Measurements from ENCODE around the gene FAM193B.

The FAM193B gene

GRCh38 chr5:177502886-177503285, 51.5 kb downstream of the FAM193B start:
- no peak for FAIRE-seq
- TF ChIP-seq POLR2AphosphoS5 (IDR thresholded peaks at IDR 0.05; ENCODE audit: low read depth, low read length) = no peak
- TF ChIP-seq TAF1 (IDR thresholded peaks at IDR 0.05; ENCODE audit: borderline replicate concordance, low read depth, low read length) = no peak
- no peak for TF ChIP-seq POLR2A (IDR thresholded peaks at IDR 0.05; ENCODE audit: low read depth, low read length)
- DNase-seq (ENCODE audit: insufficient read length) = no peak

DNA sequence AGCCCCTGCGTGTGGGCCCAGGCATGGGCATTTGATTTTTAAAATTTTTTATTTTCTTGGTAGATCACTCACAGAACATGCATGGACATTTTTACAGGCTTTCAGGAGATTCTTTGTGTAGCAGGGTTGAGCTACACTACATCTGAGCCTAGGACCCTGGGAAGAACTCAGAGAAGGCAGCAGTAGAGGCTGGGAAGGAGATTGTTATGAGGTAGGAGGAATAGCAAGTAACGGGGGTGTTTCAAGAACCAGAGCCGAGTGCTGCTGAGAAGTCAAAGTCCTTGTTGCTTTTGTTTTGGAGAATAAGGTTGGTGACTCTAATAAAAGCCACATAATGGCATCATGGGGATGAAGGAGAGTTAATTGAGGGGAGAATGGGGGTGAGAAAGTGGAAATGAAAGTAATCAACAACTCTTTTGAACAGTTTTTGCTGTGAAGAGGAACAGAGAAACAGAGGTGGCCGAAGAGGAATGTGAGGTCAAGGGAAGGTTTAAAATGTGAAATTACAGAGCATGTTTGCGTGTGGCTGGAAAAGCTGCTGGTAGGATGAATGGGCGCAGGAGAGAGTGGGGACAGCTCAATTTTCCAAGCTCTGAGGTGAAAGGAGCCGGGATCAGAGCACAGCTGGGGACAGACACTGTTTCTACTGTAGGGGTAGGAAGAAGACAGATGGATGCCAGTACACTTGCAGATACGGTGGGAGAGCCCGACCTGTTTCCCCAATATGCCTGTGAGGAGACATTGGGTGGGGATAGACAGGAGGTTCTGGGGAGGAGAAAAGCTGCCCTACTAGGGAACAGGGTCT, 52.3 kb downstream of the FAM193B start:
- no peak for TF ChIP-seq POLR2A (IDR thresholded peaks at IDR 0.05; ENCODE audit: low read depth, low read length)
- no peak for TF ChIP-seq TAF1 (IDR thresholded peaks at IDR 0.05; ENCODE audit: borderline replicate concordance, low read depth, low read length)
- no peak for TF ChIP-seq POLR2AphosphoS5 (IDR thresholded peaks at IDR 0.05; ENCODE audit: low read depth, low read length)
- FAIRE-seq (peak; percentile 76), DNase-seq (ENCODE audit: insufficient read length) (no peak)

DNA sequence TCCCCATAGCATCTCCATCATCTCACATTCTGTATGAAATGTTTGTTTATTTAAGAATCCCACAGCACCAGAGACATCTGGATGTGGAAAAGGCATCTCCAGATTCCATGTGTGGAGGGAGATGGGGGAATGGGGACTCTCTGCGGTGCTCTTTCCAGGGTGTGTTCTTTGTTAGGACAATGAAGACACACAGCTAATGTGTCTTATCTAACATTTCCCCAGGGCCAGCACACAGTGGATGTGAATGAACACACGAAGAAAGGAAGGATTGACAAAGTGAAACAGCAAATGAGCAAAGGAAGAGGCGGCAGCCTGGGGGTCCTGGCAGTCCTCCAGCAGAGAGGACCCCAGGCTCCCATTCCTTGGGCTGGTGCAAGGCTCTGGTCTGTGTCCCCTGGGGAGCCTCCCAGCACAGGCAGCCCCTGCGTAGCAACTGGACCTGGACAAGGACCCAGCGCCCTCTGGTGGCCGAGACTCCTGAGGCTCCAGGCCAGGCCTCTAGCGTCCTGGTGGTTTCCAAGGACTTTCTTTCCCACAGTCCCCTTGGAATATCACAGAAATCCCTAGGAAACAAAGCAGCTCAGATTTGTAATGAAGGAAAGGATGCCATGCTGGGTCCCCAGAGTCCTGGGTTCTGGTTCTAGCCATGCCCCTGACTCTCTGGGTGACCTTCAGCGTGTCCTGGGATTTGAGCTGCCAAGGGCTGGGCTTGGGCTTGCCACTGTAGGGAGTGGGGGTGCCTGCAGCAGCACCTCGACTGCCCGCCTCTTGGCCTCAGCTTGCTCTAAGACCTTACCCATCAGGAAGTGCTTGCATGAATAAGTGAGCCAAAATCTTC, 53.5 kb downstream of the FAM193B start:
- peak; percentile 89 for FAIRE-seq

GRCh38 chr5:177499842-177500241, 54.5 kb downstream of the FAM193B start:
- TF ChIP-seq TAF1 (IDR thresholded peaks at IDR 0.05; ENCODE audit: borderline replicate concordance, low read depth, low read length) (no peak), POLR2AphosphoS5 (IDR thresholded peaks at IDR 0.05; ENCODE audit: low read depth, low read length) (no peak), POLR2A (IDR thresholded peaks at IDR 0.05; ENCODE audit: low read depth, low read length) (no peak)
- DNase-seq (ENCODE audit: insufficient read length) (no peak), FAIRE-seq (no peak)

More for the DNA sequence above, 53.5 kb downstream of the FAM193B start:
- DNase-seq (ENCODE audit: insufficient read length) = peak; percentile 72
- TF ChIP-seq POLR2AphosphoS5 (IDR thresholded peaks at IDR 0.05; ENCODE audit: low read depth, low read length) (no peak), TAF1 (IDR thresholded peaks at IDR 0.05; ENCODE audit: borderline replicate concordance, low read depth, low read length) (no peak), POLR2A (IDR thresholded peaks at IDR 0.05; ENCODE audit: low read depth, low read length) (no peak)

- DNase-seq (ENCODE audit: insufficient read length) (no peak), FAIRE-seq (no peak)
- TF ChIP-seq TAF1 (IDR thresholded peaks at IDR 0.05; ENCODE audit: borderline replicate concordance, low read depth, low read length) = no peak
- TF ChIP-seq POLR2AphosphoS5 (IDR thresholded peaks at IDR 0.05; ENCODE audit: low read depth, low read length) = no peak
- TF ChIP-seq POLR2A (IDR thresholded peaks at IDR 0.05; ENCODE audit: low read depth, low read length) = no peak
These were observed 56.2 kb downstream of the FAM193B start for GRCh38 chr5:177498013-177498787.

GRCh38 chr5:177497292-177498012, 56.9 kb downstream of the FAM193B start, which contains the start of gene PDLIM7:
PDLIM7 (minus strand) TSS chr5:177497604; CDS start chr5:177496512, 1,092 bp downstream.
- peak; percentile 89 for FAIRE-seq
- DNase-seq (ENCODE audit: insufficient read length) = peak; percentile 98
- peak; percentile 94 for TF ChIP-seq POLR2AphosphoS5 (IDR thresholded peaks at IDR 0.05; ENCODE audit: low read depth, low read length)
- TF ChIP-seq POLR2A (IDR thresholded peaks at IDR 0.05; ENCODE audit: low read depth, low read length) = peak; percentile 95
- peak; percentile 83 for TF ChIP-seq TAF1 (IDR thresholded peaks at IDR 0.05; ENCODE audit: borderline replicate concordance, low read depth, low read length)

DNA sequence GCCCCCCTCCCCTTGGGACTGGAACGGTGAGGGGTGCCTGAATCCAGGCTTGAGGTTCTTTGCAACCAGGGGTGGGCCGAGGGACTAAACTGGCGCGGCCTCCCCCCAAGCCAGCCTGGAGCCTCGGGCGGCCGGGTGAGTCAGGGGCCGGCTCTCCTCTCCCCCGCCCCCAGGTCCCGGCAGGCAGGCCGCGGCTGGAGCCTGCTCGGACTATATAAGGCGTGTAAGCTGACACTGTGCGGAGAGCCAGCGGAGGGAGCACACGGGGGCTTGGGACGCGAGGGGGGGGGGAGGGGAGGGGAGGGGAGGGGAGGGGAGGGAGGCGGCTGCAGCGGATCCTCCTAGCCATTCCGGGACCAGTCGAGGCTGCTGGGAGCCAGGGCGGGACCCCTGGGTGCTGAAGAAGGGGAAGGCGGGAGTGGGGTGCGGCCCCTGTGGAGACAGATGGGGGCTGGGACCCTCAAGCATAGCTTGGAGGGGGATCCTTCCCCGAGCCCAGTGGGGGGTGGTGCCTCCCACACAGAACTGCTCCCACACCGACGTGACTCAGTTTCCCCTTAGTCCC, 57.6 kb downstream of the FAM193B start:
- no peak for TF ChIP-seq POLR2A (IDR thresholded peaks at IDR 0.05; ENCODE audit: low read depth, low read length)
- no peak for TF ChIP-seq TAF1 (IDR thresholded peaks at IDR 0.05; ENCODE audit: borderline replicate concordance, low read depth, low read length)
- no peak for TF ChIP-seq POLR2AphosphoS5 (IDR thresholded peaks at IDR 0.05; ENCODE audit: low read depth, low read length)
- peak; percentile 40 for FAIRE-seq
- no peak for DNase-seq (ENCODE audit: insufficient read length)

GRCh38 chr5:177496070-177496726, 58.2 kb downstream of the FAM193B start:
- TF ChIP-seq TAF1 (IDR thresholded peaks at IDR 0.05; ENCODE audit: borderline replicate concordance, low read depth, low read length) (no peak), POLR2A (IDR thresholded peaks at IDR 0.05; ENCODE audit: low read depth, low read length) (no peak), POLR2AphosphoS5 (IDR thresholded peaks at IDR 0.05; ENCODE audit: low read depth, low read length) (no peak)
- FAIRE-seq = no peak
- no peak for DNase-seq (ENCODE audit: insufficient read length)

- no peak for TF ChIP-seq TAF1 (IDR thresholded peaks at IDR 0.05; ENCODE audit: borderline replicate concordance, low read depth, low read length)
- TF ChIP-seq POLR2AphosphoS5 (IDR thresholded peaks at IDR 0.05; ENCODE audit: low read depth, low read length) = no peak
- no peak for TF ChIP-seq POLR2A (IDR thresholded peaks at IDR 0.05; ENCODE audit: low read depth, low read length)
- no peak for DNase-seq (ENCODE audit: insufficient read length)
- peak; percentile 71 for FAIRE-seq
These were observed 58.9 kb downstream of the FAM193B start for GRCh38 chr5:177495243-177496060.
